ENCODE data around the gene TSPAN33. TPM values are rescaled to one million over a fixed set of nuclear protein-coding genes. Genes with fewer than 3 reads are reported as not detected.
A peak's percentile ranks its signal among the peaks of the same experiment; 100 is the strongest.

Gene TSPAN33
- total and polyA plus RNA-seq, 10 of the 15 experiments (the other 5 are each of a cell fraction or from before 2014, with no cell fraction given) = 12.0 to 123 (median 86.3) TPM

DNA sequence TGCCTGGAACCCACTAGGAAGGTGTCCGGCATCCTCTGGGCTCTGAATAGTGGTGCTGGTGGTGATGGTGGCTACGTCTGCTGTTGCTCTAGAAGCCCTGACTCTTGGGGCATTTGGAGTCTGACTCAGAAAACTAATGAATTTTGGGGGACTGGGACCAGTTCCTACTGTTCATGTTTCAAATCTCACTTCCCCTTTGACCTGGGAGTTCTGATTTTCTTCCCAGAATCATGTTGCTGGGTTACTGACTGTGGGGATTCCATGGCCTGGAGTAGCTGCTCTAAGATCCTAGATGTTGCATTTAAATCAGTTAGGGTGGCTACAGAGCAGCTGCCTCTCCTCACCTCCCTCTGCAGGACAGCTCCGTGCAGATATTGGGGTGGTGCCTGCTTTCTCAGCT lies 3.2 kb downstream of the TSPAN33 start:
- in situ Hi-C loops (cut with MboI) = no loop called here
- peaks cover 84% of the 10 kb centered on the region for H3K79me2 ChIP-seq (ENCODE audit: control insufficient read depth, insufficient read depth, low read length)
- ChIA-PET POLR2A (interaction anchor here (0.5 to 3.5 kb wide), 8 partner anchors 11 to 286 kb away, joined by 3 to 32 read pairs (median 4); partner anchors contain the start of genes IRF5 and STRIP2), RAD21 (ENCODE audit: unreplicated experiment) (interaction anchor here (0.7 to 8.7 kb wide), 12 partner anchors 13 to 207 kb away, joined by 3 to 71 read pairs (median 10); no protein-coding TSS in a partner anchor), SMC1A (ENCODE audit: uncharacterized antibody, unreplicated experiment) (interaction anchor here (0.7 to 5.9 kb wide), 16 partner anchors 10 to 230 kb away, joined by 3 to 83 read pairs (median 8); no protein-coding TSS in a partner anchor), CTCF (interaction anchor here (0.7 to 5.7 kb wide), 14 partner anchors 11 to 293 kb away, joined by 3 to 168 read pairs (median 4); no protein-coding TSS in a partner anchor)
- peak; percentile 8 for ATAC-seq
- H3K9ac ChIP-seq (ENCODE audit: control insufficient read depth, insufficient read depth, low read length) = peak overlapping the region; percentile 82
- no TSS peak for BruUV-seq (replicated peaks)
- no peak for FAIRE-seq
- H3K4me2 ChIP-seq (ENCODE audit: control insufficient read depth, insufficient read depth) = peak overlapping the region; percentile 95
- intact Hi-C loops (cut with micrococcal nuclease; ENCODE audit: unreplicated experiment) = loop anchor here (2.0 to 10.0 kb wide), 3 partner anchors 13 to 213 kb away; partner anchors contain the start of gene IRF5
- no peaks in the 10 kb centered on the region for H3K27me3 ChIP-seq (replicated peaks in 1 of 2; ENCODE audit: control insufficient read depth in 2 of 2, insufficient read depth in 2 of 2, low read length in 1 of 2)
- H3K4me1 ChIP-seq (ENCODE audit: control insufficient read depth, insufficient read depth, low read length) = peaks cover 38% of the 10 kb centered on the region
- no peaks in the 10 kb centered on the region; the same call in 1 of the 2 replicates for H4K20me1 ChIP-seq (ENCODE audit: control insufficient read depth, insufficient read depth)
- DNase-seq (ENCODE audit: low read depth, low spot score) = no peak
- peak overlapping the region; percentile 92 for H3K27ac ChIP-seq (ENCODE audit: control insufficient read depth, insufficient read depth)
- no peak overlapping the region for H2AFZ ChIP-seq (ENCODE audit: control insufficient read depth, low read depth, low read length)
- no peaks in the 10 kb centered on the region; the same call in 2 of the 3 replicates for H3K9me3 ChIP-seq (replicated peaks; ENCODE audit: control insufficient read depth, insufficient read depth, low read length)
- 20% methylated on average over 3 of the region's 3 CpGs for WGBS (ENCODE audit: insufficient coverage, insufficient replicate concordance, low lambda C conversion rate, missing lambda C conversion rate)
- H3K4me3 ChIP-seq = peak overlapping the region; percentile 97
- H3K36me3 ChIP-seq (ENCODE audit: control insufficient read depth in 2 of 2, insufficient read depth in 2 of 2, low read length in 1 of 2) = peaks cover 0 to 6% of the 10 kb centered on the region in 2 experiments; a peak in 2 of 4 replicates
- TF ChIP-seq EED (IDR thresholded peaks at IDR 0.05; ENCODE audit: low read depth) (peak; percentile 43; the same call in 1 of the 2 replicates), RUNX3 (IDR thresholded peaks at IDR 0.05; ENCODE audit: low read length) (peak; percentile 16; the same call in 1 of the 2 replicates), BHLHE40 (IDR thresholded peaks at IDR 0.05; ENCODE audit: borderline replicate concordance in 1 of 2, low read depth in 2 of 2, low read length in 1 of 2) (no peak), DPF2 (IDR thresholded peaks at IDR 0.05) (peak; percentile 41), TCF7 (IDR thresholded peaks at IDR 0.05; ENCODE audit: borderline replicate concordance) (no peak), IKZF2 (IDR thresholded peaks at IDR 0.05) (peak; percentile 61 to 70; a peak in 3 of 4 replicates), ZBED1 (IDR thresholded peaks at IDR 0.05; ENCODE audit: borderline replicate concordance) (no peak), MYB (IDR thresholded peaks at IDR 0.05; ENCODE audit: borderline replicate concordance, low read depth, low read length) (no peak), SUZ12 (IDR thresholded peaks at IDR 0.05; ENCODE audit: unreplicated experiment) (no peak), CBX3 (IDR thresholded peaks at IDR 0.05; ENCODE audit: borderline replicate concordance, low read depth) (no peak)
- TF ChIP-seq, protein P1, sequence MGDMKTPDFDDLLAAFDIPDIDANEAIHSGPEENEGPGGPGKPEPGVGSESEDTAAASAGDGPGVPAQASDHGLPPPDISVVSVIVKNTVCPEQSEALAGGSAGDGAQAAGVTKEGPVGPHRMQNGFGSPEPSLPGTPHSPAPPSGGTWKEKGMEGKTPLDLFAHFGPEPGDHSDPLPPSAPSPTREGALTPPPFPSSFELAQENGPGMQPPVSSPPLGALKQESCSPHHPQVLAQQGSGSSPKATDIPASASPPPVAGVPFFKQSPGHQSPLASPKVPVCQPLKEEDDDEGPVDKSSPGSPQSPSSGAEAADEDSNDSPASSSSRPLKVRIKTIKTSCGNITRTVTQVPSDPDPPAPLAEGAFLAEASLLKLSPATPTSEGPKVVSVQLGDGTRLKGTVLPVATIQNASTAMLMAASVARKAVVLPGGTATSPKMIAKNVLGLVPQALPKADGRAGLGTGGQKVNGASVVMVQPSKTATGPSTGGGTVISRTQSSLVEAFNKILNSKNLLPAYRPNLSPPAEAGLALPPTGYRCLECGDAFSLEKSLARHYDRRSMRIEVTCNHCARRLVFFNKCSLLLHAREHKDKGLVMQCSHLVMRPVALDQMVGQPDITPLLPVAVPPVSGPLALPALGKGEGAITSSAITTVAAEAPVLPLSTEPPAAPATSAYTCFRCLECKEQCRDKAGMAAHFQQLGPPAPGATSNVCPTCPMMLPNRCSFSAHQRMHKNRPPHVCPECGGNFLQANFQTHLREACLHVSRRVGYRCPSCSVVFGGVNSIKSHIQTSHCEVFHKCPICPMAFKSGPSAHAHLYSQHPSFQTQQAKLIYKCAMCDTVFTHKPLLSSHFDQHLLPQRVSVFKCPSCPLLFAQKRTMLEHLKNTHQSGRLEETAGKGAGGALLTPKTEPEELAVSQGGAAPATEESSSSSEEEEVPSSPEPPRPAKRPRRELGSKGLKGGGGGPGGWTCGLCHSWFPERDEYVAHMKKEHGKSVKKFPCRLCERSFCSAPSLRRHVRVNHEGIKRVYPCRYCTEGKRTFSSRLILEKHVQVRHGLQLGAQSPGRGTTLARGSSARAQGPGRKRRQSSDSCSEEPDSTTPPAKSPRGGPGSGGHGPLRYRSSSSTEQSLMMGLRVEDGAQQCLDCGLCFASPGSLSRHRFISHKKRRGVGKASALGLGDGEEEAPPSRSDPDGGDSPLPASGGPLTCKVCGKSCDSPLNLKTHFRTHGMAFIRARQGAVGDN (IDR thresholded peaks at IDR 0.05) = peak; percentile 41; the same call in 1 of the 2 replicates
- TF ChIP-seq, protein P2, sequence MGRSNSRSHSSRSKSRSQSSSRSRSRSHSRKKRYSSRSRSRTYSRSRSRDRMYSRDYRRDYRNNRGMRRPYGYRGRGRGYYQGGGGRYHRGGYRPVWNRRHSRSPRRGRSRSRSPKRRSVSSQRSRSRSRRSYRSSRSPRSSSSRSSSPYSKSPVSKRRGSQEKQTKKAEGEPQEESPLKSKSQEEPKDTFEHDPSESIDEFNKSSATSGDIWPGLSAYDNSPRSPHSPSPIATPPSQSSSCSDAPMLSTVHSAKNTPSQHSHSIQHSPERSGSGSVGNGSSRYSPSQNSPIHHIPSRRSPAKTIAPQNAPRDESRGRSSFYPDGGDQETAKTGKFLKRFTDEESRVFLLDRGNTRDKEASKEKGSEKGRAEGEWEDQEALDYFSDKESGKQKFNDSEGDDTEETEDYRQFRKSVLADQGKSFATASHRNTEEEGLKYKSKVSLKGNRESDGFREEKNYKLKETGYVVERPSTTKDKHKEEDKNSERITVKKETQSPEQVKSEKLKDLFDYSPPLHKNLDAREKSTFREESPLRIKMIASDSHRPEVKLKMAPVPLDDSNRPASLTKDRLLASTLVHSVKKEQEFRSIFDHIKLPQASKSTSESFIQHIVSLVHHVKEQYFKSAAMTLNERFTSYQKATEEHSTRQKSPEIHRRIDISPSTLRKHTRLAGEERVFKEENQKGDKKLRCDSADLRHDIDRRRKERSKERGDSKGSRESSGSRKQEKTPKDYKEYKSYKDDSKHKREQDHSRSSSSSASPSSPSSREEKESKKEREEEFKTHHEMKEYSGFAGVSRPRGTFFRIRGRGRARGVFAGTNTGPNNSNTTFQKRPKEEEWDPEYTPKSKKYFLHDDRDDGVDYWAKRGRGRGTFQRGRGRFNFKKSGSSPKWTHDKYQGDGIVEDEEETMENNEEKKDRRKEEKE (IDR thresholded peaks at IDR 0.05) = no peak
- TF ChIP-seq, protein P3, sequence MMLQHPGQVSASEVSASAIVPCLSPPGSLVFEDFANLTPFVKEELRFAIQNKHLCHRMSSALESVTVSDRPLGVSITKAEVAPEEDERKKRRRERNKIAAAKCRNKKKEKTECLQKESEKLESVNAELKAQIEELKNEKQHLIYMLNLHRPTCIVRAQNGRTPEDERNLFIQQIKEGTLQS (IDR thresholded peaks at IDR 0.05; ENCODE audit: borderline replicate concordance, extremely low read depth, low read depth, low read length) = no peak
- TF ChIP-seq, protein P4, sequence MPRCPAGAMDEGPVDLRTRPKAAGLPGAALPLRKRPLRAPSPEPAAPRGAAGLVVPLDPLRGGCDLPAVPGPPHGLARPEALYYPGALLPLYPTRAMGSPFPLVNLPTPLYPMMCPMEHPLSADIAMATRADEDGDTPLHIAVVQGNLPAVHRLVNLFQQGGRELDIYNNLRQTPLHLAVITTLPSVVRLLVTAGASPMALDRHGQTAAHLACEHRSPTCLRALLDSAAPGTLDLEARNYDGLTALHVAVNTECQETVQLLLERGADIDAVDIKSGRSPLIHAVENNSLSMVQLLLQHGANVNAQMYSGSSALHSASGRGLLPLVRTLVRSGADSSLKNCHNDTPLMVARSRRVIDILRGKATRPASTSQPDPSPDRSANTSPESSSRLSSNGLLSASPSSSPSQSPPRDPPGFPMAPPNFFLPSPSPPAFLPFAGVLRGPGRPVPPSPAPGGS (IDR thresholded peaks at IDR 0.05; ENCODE audit: borderline replicate concordance, insufficient read depth, low read depth, low read length, poor library complexity, severe bottlenecking) = no peak

Measured in GM12878 (cell line).